Measurements from ENCODE around the gene ANO1.

GRCh38 chr11:70099578-70100279 lies 21.6 kb downstream of the ANO1 start:
- no peak for TF ChIP-seq POLR2A (IDR thresholded peaks at IDR 0.05)
- TF ChIP-seq CTCF (IDR thresholded peaks at IDR 0.05 in 4 of 5, conservative IDR thresholded peaks at IDR 0.05 in 1 of 5), result no peak
